HG03025 (cell line): Measurements from ENCODE around the gene NPNT.

Experiments used
- ATAC-seq: cut with Tn5 transposase; IDR thresholded peaks from one replicate; pipeline ENCODE4 v1.9.1; 2021; ENCODE audit warnings: mild to moderate bottlenecking, moderate library complexity; ENCODE audit not compliant: unreplicated experiment, low FRiP score

NPNT gene

GRCh38 chr4:105966051-105966450 is 70.8 kb downstream of the NPNT start:
- ATAC-seq: no peak

DNA sequence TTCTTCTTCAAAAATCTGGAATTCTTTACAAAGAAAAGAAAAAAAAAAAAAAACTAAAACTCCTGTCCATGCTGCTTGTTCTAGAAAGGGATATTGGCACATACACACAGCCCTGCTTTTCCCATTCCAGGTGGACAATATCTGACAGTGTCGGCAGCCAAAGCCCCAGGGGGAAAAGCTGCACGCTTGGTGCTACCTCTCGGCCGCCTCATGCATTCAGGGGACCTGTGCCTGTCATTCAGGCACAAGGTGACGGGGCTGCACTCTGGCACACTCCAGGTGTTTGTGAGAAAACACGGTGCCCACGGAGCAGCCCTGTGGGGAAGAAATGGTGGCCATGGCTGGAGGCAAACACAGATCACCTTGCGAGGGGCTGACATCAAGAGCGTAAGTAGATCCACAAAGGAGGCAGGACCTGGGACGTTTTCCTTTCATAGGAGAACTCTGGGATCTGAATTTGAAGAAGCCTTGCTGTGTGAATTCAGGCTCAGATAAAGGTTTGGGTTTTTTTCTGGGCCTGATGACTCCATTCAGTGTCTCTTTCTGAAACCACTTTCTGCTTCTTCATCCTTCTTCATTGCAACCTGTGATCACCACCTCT is 71.9 kb downstream of the NPNT start:
- ATAC-seq: no peak

- no peak for ATAC-seq
These were observed 74.3 kb downstream of the NPNT start for GRCh38 chr4:105969575-105969974.

DNA sequence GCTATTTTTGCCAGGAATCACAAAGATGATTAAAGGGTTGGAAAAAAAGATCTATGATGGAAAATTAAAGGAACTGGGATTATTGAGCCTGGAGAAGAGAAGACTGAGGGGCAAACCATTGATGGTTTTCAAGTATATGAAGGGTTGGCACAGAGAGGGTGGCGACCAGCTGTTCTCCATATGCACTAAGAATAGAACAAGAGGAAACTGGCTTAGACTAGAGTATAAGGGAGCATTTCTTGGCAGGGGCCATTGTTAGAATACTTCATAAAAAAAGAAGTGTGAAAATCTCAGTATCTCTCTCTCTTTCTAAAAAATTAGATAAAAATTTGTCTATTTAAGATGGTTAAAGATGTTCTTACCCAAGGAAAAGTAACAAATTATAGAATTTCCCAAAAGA is 75.1 kb downstream of the NPNT start:
- no peak for ATAC-seq

GRCh38 chr4:105971036-105971435 is 75.8 kb downstream of the NPNT start:
- no peak for ATAC-seq

DNA sequence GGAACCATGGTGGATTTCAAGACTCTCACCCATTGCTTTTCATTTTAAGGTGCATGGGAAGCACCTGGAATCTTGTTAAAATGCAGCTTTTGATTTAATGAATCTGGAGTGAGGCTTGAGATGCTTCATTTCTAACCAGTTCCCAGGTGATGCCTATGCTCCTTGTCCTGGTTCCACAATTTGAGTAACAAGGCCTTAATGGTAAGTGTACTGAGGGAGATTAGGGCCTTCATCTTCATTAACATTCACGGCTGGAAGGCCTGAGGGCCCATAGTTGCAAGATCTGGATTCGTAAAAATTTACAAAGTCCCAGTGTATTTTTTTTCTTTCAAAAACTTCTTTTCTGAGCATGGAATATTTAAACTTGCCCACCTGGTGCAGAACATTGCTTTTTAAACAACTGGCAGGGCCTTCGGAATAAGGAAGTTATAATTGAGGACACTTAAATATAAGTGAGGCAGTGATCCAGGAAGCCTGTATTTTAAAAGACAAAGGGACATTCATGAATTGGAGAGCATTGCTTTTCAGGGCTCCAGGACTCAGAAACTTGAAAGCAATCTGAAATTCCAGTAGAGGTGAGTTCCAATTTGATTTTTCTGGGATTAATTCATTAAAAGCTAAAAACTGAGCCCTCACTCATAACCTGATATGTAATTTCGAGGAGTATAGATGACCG is 77.8 kb downstream of the NPNT start:
- ATAC-seq: no peak

GRCh38 chr4:105976915-105977314 is 81.6 kb downstream of the NPNT start:
- no peak for ATAC-seq

DNA sequence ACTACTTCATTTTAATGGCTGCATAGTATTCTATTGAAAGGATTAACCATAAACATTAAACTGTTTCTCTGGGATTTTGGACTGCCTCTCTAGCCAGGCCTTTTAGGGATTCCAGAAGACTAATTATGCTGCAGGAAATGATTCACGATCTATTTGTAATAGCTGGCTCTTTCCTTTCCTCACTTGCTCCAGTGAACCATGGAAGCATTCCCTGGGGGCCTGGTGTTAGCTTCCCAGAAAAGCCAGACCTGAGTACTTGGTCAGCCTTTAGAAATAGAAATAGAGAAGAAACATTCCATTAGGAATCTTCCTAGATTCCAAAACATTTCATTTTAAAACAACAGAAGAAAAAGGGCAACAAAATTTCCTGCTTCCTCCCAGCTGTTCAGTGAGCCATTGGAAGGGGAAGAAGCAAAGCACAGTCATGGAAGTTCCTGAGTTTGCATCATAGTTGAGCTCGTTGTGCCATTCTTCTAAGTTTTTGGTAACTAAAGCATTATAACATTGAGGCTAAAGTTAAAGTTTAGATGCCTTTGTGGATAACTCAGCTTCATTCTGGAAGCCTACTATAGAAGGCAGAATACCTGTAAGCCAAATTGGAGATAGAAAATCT is 83.5 kb downstream of the NPNT start:
- ATAC-seq: no peak

DNA sequence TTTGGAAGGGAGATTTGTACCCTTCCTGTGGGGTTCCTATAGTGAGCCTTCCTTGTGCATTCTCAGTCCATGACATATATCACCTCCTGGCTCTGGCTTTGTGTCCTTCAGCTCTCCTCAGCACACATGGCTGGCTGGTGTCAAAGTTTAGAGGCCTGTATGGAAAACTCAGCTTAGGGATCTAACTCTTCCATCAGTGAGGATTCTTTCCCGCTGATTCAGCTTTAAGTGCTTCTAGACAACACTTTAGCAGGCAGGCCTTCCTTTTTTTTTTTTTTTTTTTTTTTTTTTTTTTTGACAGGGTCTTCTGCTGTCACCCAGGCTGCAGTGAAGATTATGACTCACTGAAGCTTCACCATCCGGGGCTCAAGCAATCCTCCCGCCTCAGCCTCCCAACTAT is 84.2 kb downstream of the NPNT start:
- no peak for ATAC-seq

DNA sequence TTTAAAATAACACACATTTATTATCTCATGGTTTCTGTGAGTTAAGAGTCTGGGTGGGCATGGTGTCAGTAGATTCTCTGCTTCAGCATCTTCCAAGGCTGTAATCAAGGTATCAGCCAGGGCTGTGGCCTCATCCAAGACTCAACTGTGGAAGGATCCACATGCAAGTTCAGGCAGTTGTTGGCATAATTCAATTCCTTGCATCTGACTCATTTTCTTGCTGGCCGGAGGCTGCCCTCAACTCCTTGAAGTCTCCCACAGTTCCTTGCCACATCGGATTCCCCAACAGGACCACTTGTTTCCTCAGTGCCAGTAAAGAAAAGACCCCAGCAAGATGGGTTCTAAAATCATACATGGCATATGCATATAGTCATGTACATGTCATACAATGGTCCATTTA is 93.4 kb downstream of the NPNT start:
- no peak for ATAC-seq

GRCh38 chr4:105989485-105990242 is 94.4 kb downstream of the NPNT start:
- ATAC-seq: no peak

DNA sequence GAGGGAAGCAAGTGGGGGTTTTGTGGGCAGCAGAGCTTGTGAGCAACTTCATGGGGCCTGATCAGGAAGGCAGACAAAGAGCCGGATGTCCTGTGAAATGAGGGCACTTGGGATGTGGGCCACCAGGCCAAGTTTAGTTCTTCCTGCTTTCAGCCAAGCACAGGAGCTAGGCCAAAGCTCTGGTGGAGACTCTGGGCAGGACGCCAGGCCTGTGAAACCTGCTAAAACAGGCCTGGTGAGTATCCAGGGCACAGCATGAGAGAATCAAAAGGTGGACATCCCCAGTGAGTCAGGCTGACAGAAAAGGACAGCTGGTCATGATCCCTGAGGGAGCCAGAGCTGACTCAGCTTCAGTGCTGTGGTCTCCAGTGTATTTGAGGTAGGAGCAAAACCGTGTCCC is 95.7 kb downstream of the NPNT start:
- ATAC-seq: no peak

DNA sequence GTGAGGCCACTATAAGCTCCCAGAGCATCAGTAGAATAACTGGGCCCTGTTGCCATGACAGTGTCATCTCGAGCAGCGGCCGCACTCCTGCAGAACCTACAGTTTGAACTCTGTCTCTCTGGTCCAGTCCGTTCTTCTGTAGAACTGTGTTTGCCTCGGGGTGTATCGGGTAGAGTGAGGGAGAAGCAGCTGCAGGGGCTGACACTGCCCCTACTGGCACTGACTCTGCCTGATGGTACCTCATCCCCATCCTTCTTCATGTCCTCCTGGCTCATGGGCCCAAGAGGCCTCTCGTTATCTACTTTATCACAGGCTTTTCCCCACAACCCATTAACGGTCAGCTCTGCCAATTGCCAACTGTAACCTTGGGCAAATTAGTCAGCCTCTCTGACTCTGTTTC is 96.5 kb downstream of the NPNT start:
- no peak for ATAC-seq

DNA sequence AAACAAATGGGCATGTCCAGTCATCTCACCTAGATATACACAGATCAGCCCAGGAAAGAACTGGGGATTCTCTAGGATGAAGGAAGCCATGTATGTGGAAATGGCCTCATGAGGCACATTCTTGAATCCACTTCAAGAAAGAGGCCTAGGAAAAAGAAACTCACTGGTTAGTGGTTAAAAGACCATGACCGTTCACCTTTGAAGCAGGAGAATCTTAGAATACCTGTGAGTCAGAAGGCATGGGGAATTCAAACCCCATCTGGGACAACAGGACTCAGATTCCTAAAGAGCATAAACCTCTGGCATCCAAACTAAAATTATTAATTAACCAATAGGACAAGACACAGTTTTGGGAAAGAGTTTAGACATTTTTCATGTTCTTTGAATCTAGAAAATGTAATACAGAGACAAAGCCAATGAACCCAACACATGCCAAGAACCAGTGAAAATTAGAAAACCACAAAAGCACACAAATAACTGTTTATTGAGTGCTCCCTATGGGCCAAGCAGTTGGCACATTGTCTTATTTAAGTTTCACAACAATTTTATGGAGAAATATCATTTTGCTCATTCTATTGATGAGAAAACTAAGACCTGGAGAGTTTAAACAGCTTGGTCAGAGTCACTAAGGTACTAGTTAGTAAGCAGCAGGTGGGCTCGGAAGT is 97.5 kb downstream of the NPNT start:
- no peak for ATAC-seq

DNA sequence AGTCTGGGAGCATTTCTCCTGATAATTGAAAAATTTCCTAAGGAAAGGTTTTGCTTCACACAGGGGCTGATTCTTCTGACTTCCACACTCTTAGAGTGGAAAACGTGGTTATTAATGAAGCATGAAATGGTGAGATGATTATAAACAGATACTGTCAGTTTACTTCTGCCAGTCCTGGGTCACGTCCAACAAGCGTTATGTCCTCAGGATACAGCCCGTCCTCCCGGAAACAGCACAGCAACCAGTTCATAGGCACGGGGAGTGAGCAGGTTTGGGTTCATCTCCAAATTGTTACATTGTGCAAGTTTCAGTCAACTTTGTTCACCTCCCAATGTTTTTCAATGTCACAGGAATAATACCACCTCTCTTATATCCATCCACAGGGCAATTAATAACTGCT is 98.8 kb downstream of the NPNT start:
- ATAC-seq: no peak

DNA sequence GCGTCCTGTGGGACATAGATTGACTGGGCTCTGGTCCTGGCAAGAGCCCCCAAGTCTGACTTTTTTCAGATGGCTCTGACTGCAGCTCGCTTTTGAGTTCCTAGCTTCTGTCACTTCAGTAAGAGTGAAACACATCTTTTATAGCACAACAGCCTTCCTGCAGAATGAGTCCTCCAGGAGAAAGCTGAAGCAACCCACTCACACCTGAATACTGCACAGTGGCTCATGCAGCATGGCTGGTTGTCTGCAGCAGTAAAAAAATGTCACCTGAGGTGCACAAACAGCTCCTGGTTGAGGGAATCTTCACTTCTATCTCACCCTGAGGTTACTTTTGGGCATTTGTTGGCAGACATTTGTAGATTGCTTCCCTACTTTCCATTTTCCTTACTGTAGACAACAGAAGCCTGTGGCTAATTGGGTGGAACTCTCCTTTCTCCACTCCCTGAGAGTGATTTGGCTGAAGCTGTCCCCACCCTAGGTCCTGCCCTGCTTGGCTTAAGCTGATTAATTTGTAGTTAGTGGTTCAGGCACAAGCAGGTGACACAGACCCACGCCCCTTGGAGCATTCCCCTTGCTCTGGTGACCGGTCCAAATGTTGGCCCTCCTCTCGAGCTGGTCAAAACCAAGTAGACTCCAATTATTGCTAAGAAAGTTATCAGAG is 99.7 kb downstream of the NPNT start:
- no peak for ATAC-seq

DNA sequence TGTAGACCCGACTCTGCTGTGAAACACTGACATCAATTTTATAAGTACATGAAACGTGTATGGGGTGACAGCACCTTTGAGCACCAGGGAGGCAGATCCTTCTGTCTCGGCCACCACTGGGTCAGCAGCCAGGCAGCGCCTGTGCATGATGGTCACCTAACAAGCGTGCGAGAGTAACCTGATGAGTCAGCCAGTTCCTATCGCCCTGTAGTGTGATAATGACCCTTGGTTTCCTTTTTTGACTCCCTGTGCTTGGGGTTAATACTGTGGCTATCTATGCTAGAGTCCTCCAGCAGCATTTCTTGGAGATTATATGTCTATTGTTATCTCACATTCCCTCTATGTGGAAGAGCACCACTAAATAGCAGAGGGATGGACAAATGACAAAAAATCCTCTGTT is 101.6 kb downstream of the NPNT start:
- no peak for ATAC-seq

DNA sequence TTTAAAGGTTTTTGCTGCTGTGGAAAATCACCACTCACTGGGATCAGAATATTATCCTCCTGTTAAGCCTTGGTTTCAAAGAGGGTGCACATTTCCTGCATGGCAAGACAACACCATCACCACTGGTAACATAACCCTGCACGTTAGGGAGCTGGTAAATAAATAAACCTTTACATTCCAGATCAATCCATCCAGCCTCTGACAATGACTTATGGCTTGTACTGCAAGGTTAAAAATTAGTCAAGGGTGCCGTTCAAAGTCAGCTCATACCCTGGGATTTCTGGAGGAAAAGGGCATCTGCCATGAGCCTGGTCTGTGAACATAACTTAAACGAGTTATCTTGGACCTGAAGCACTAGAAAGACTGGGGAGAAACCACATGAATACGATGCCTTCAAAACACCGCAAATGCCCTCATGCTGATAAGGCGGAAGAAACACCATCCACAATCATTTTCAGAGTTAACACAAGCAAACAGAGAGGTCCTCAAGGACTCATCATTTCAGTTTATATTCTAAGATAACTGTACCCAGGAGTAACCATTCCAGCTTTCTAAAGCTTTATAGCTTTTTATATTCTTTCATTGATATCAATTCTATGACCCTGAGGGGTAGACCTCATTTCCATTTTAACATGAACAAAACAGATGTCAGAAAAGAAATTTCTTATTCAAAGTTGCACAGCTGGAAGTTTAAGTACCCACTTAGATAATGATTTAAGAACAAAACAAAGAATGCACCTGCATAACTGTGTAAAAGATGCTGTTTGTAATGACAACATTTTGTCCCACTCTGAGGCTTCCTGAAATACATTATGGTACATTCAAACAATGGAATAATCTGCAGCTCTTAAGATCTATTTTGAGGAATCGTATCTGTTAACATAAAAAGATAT is 103.1 kb downstream of the NPNT start:
- ATAC-seq: no peak

DNA sequence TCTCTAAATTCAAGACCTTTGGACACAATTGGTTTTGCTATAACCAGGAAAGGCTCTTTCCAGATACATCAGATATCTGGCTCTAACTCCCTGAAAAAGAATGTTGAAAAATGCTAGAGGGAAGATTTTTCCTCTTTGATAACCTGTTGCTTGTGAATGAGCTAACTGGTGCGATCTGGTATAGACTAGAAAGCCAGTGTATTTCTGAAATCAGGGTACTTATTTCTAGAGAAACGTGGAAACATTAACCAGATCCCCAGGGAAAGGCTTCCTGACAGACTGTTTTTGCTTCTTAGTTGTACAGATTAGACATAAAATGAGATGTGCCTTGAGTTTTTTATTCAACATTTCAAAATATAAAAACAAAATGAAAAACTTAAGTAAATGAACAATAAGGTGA is 107.7 kb downstream of the NPNT start:
- no peak for ATAC-seq
